CD4-positive, alpha-beta T cell treated with Interleukin-15 for 1 hour (primary cell): ENCODE data around the gene NR6A1.

Experiments used
- DNase-seq: peaks from one replicate; pipeline ENCODE4 v3.0.0-alpha.2; 2020

Gene NR6A1

DNA sequence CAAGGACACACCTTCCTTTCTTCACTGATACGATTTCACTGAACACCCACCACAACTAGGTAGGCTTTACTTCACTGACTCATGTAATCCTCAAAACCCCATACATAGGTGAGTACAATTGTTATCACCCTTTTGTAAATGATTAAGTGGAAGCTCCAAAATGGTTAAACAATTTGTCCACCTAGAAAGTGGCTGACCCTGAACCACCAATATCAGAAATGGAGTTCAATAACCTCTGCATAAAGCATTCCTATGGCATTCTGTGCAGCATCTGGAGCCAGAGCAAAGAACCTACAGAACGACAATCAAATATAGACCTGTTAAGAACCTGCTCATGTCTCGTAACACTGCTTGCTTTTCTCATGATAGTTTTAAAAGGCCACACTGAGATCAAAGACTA, 213.2 kb downstream of the NR6A1 start:
- DNase-seq = no peak

- DNase-seq = no peak
These were observed 216.1 kb downstream of the NR6A1 start for GRCh38 chr9:124555043-124555442.

DNA sequence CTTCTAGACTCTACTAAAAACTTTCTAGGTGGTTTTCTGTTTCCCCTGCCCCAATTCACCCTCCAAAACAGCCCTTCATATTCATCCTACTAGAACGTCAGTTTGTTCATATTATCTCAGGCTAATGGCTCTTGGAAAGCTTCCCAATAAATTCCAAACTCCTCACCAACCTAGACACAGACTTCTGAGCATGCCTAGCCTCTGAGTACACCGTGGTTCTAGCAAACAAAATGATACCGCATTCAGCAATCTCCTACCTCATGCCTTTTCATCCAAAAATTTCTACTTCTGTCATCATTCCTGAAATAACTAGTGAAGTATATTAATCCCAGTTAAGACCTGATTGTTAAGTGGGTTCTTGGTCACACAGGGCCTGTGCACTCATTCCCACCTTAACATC, 217.4 kb downstream of the NR6A1 start:
- no peak for DNase-seq

DNA sequence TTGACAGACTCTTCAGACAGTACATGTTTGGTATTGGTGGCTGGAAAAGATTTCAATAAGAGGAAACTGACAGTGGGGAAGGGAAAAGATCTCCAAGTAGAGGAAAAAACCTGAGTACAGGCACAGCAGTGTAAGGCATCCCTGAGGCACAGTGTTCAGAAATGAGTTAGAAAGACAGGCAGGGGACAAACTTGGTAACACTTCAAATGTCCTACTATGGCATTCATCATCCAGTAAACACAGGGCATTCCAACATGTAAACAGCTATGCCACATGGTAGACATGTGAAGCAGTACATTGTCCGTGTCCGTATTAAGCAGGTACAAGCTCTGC, 218.9 kb downstream of the NR6A1 start:
- DNase-seq = no peak

- DNase-seq = no peak
These were observed 219.4 kb downstream of the NR6A1 start for GRCh38 chr9:124551472-124552272.

DNA sequence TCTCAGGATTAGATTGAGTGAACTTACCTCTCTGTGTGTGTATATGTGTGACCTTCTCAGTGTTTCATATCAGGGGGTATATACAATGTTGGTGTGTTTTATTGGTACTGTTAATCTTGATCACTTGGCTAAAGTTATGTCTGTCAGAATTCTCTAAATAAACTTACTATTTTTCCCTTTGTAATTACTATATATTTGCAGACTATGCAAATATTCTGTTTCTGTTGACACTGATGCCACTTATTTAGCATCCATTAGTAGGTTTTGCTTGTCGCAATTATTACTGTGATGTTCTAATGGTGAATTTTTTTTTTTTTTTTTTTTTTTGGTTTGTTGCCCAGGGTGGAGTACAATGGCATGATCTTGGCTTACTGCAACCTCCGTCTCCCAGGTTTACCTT, 221.0 kb downstream of the NR6A1 start:
- no peak for DNase-seq

DNA sequence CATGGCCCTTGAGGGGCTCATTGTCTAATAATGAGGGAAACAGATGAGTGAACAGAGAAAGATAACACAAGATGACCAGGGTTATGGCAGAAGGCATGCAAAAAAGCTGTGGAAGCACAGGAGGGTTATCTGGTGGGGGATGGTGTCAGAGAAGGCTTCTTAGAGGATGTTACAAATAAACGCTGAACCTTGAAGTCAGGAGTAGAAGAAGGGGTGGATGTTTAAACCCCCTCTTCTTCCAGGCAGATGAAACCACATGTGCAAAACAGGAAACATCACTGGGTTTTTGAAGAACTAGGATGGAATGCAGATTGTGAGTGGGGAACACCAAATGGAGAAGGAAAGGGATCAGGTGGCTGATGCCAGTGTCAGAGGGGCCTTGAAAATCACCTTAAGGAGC, 222.1 kb downstream of the NR6A1 start:
- DNase-seq = no peak

- DNase-seq = no peak
These were observed 226.6 kb downstream of the NR6A1 start for GRCh38 chr9:124544535-124544934.

- no peak for DNase-seq
These were observed 229.3 kb downstream of the NR6A1 start for GRCh38 chr9:124541824-124542223.

DNA sequence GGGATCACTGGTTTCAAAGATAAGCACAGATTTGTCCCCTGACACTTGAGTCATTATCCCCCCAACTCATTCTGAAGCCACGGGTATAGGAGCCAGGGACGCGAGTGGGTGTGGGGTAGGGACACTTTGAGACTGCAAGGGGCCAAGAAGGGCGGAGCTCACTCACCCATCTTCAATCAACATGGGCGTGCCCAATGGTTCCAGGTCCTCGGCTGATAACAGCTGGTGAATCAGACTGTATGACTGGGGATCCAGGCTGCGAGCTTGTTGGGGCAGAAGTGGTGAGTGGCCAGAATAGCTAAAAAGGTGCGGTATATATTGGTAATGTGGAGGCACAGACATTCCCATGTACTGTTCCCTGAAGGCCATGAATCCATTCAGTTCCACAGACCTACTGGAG, 233.2 kb downstream of the NR6A1 start:
- no peak for DNase-seq

- DNase-seq = no peak
These were observed 235.3 kb downstream of the NR6A1 start for GRCh38 chr9:124535846-124536245.

GRCh38 chr9:124532897-124533296, 238.2 kb downstream of the NR6A1 start:
- no peak for DNase-seq

DNA sequence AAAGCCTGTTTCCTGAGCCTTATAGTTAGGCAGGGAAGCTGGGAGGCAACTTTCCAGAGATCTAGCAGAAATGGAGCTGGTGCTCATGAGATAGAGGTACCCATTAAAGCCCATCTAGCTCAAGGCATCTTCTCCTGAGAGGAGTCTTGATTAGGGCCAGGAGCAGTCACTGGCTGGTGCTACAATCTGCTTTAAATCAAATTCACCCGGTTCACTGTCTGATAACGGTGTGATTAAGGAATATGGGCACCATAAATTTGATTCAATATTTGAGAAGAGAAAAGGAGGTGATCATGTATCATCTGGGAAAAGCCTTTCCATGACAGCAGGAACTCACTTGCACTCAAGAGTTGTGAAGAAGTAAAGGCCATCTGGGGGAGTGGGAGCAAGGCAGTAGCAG, 240.0 kb downstream of the NR6A1 start:
- DNase-seq = no peak

GRCh38 chr9:124530246-124530645, 240.9 kb downstream of the NR6A1 start:
- DNase-seq = no peak

GRCh38 chr9:124527781-124528180, 243.3 kb downstream of the NR6A1 start:
- DNase-seq = no peak

- no peak for DNase-seq
These were observed 244.9 kb downstream of the NR6A1 start for GRCh38 chr9:124526174-124526573.

DNA sequence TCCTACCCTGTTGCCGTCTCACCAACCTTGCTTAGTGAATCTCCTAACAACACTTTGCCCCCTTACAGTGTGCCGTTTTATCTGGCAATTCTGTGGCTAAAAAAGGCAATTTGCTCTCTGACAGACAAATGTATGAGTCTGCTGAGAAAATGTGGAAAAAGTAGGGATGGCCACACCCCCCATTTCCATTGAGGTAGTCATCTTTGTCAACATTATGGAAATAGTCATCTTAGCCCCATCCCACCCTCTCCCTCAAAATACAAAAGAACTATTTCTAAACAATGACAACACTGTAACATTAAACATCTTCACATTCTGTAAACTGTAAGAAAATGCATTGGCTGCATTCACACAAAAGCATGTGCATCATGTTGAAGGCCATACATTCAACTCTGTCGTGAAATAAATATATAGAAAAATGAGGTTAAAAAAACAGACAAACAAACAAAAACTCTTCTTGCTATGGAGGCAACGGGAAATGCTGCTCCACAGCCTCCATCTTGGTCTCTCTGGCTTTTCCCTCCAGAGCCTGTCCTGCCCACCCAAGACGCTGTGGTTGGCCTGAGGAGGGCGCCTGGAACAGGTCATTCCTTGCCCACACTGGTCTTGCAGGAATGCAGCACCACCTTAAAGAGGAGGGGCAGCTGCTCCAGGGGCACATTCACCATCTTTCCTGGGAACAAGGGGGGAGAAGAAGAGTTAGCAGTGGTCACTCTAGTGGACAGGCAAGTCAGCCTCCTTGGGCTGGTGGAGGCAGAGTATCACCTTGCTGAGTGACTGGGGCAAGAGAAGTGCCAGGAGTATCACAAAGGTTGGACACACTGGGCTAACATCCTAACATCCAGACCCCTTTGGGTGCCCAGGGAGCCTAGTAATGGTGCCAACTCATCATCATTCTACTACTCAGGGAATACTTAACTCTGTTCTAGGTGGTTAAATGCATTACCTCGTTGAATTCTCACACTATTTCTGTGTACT, 248.7 kb downstream of the NR6A1 start:
- no peak for DNase-seq

DNA sequence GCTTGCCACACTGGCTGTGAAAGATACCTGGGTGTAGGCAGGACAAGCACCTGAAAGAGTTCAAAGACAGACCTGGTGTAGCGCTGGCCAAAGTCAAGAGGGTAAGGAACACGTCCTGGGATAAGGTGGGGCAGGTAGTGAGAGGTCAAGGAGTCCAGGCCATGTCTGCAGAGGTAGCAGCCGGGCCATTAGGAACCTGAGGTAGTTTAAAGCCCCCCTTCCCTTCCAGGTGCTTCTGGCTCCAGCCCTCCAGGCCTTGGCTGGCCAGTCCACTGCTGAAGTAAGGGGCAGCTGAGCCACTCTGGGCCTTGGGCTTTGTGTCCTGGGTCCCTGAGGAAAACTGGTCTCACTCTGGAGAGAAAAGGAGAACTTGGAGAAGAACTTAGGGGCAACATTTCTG, 250.0 kb downstream of the NR6A1 start:
- no peak for DNase-seq

DNA sequence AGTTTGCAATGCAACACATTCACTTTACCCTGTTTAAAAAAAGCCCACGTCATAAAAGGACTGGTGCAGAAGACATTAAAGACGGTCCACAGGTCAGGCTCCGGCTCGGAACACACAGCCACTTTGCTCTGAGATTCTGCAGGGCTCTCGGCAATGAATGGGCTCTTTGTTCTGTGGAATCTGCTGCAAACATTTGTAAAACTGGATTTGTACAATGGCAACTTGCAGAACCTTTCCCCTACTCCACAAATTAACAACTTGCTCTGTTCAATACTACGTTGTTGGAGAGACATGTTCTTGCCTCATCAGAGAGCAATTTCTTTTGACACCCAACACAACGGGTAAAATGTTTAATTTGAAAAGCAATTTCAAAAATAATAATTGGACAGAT, 250.9 kb downstream of the NR6A1 start:
- DNase-seq = no peak

- no peak for DNase-seq
These were observed 253.0 kb downstream of the NR6A1 start for GRCh38 chr9:124518116-124518515.

- no peak for DNase-seq
These were observed 253.5 kb downstream of the NR6A1 start for GRCh38 chr9:124517600-124517999.

GRCh38 chr9:124514874-124515273, 256.2 kb downstream of the NR6A1 start:
- DNase-seq = no peak

DNA sequence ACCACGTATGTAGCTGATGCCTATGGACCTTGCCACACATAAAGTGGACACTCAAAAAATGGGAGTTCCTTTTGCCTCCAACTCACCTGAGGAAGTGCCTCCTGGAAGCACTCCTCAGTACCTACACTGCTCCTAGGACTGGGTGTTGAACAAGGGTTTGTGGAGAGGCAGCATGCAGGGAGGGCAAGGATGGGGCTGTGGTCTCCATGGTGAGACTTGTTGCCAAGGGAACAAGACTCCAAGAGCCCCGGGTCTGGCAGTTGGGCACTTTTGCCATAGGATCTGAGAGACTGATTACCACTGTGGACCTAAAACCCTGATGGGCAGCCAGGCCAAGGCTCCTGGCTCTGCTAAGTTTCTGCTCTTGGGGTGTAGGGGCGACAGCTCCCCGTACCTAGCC, 257.0 kb downstream of the NR6A1 start:
- DNase-seq = no peak

DNA sequence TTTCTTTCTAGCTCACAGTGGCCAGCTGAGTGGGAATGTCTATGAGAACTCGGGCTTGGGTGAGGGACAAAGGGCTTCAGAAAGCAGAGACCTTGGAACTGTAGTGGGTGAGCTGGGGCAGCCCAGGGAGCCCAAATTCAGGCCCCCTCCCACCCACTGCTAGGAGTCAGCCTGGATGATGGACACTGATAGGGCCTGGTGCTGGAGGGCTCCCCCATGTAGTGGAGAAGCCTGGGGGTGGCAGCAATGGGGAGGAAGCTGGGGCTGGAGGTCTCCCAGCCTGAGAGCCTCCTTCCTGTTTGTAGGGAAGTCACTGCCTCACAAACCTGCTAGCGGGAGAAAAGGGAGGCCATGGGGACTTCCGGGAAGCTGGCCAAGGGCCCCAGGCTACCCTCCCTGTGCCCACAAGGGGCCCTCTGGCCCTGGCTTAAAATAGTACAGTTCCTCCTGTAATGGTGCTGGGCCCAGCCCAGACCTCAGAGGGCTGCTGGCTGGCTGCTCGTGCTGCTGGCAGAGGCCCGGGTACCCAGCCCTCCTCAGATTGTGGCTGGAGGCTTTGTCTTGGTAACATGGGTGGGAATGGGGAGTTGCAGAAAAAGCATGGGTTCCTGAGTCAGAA, 257.6 kb downstream of the NR6A1 start:
- no peak for DNase-seq
